ENCODE results near the gene PRKAR1B.

- TF ChIP-seq CTCF (IDR thresholded peaks at IDR 0.05) (no peak), POLR2A (IDR thresholded peaks at IDR 0.05) (no peak)
Measured at GRCh38 chr7:585229-585711, 141.8 kb downstream of the PRKAR1B start.

Measured in thyroid gland (tissue), 4 donors.